ENCODE measurements around the gene FAM151A.

DNA sequence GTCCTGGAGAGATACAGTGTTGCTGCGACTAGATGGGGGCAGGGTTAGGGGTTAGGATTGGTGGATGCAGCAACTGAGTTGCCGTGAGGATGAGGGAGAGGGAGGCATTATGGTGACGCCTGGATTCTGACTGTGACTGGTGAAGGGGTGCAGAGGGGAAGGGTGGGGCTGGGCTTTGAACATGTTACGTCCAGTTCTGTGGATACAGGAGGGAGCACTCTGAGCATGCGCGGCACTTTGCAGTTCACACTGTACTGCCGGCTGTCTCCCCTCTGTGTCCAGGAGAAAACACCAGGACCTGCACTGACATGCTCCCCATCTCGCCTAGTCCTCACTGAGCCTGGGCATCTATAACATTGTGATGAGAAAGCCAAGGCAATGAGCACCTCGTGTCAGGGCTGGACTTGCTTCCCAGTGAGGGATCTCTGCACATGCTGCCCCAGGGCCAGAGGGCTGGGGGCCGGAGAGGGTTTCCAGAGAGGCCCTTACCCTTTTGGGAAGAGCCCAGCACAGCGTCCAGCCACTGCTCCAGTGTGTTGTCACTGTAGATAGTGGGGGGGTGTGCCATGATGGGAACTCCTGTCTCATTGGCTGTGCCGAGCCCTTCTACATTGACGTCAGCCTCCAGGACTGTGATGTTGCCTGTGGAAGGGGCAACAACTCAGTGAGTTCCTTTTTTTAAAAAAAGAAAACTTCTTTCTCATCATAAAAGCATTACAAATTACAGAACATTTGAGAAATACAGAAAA is 7.6 kb downstream of the FAM151A start:
- TF ChIP-seq POLR2AphosphoS5 (IDR thresholded peaks at IDR 0.05) (no peak), POLR2A (IDR thresholded peaks at IDR 0.05) (no peak), EP300 (IDR thresholded peaks at IDR 0.05) (no peak)
- TF ChIP-seq, protein P1, sequence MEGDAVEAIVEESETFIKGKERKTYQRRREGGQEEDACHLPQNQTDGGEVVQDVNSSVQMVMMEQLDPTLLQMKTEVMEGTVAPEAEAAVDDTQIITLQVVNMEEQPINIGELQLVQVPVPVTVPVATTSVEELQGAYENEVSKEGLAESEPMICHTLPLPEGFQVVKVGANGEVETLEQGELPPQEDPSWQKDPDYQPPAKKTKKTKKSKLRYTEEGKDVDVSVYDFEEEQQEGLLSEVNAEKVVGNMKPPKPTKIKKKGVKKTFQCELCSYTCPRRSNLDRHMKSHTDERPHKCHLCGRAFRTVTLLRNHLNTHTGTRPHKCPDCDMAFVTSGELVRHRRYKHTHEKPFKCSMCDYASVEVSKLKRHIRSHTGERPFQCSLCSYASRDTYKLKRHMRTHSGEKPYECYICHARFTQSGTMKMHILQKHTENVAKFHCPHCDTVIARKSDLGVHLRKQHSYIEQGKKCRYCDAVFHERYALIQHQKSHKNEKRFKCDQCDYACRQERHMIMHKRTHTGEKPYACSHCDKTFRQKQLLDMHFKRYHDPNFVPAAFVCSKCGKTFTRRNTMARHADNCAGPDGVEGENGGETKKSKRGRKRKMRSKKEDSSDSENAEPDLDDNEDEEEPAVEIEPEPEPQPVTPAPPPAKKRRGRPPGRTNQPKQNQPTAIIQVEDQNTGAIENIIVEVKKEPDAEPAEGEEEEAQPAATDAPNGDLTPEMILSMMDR (IDR thresholded peaks at IDR 0.05) = no peak
